Left renal pelvis (tissue), 4 donors: Measurements from ENCODE around the gene PROK1. TPM values are rescaled to one million over a fixed set of nuclear protein-coding genes. Genes with fewer than 3 reads are reported as not detected.
"Not testable (repeated sequence)": the region's sequence is repeated elsewhere in the genome, so short reads cannot be mapped to it uniquely, and the experiment has no call there.

ENCODE experiments used
- DNase-seq, 4 donors: peaks; one replicate each; pipeline ENCODE4 v3.0.0-alpha.2; 2013; ENCODE audit warnings: low read depth in 4 of 4, low spot score in 3 of 4
- polyA plus RNA-seq, 4 donors: library from polyadenylated mRNA; unstranded; fragments of 120-200 nt; gene quantifications; one replicate each; pipeline ENCODE4 v1.2.1, GENCODE V29; 2013; ENCODE audit not compliant: insufficient read length in 4 of 4

The PROK1 gene
- polyA plus RNA-seq, result under 1 TPM in 3 of 4 donors, not detected in 1; 0.11 to 0.96 (median 0.34) TPM

- no peak for DNase-seq
Observed at GRCh38 chr1:110450929-110451328, at the start of gene PROK1. Gene PROK1, plus strand, starts transcription at chr1:110451149. Its CDS starts 68 bp downstream, at chr1:110451217.

- DNase-seq, result no peak
Observed at GRCh38 chr1:110403805-110404204, 47.1 kb upstream of the PROK1 start.

- DNase-seq, result no peak
Observed at GRCh38 chr1:110404401-110404800, 46.5 kb upstream of the PROK1 start.

- not testable (repeated sequence) for DNase-seq
Observed at GRCh38 chr1:110406407-110406806, 44.5 kb upstream of the PROK1 start.

GRCh38 chr1:110407260-110408210 is 43.4 kb upstream of the PROK1 start, which contains the start of gene LAMTOR5:
Gene LAMTOR5, minus strand, starts transcription at chr1:110407694. Its CDS starts 74 bp downstream, at chr1:110407620.
- peak; percentile 82 to 91 (median 91) for DNase-seq

GRCh38 chr1:110408488-110408887 is 42.5 kb upstream of the PROK1 start:
- DNase-seq, result no peak

GRCh38 chr1:110409316-110409715 is 41.6 kb upstream of the PROK1 start:
- no peak for DNase-seq

GRCh38 chr1:110411173-110411735 is 39.7 kb upstream of the PROK1 start:
- DNase-seq, result no peak

GRCh38 chr1:110412576-110412975 is 38.4 kb upstream of the PROK1 start:
- no peak for DNase-seq

- not testable (repeated sequence) for DNase-seq
Observed at GRCh38 chr1:110413045-110413444, 37.9 kb upstream of the PROK1 start.

- DNase-seq, result no peak
Observed at GRCh38 chr1:110418729-110419128, 32.2 kb upstream of the PROK1 start.

GRCh38 chr1:110420023-110420662 is 30.8 kb upstream of the PROK1 start:
- DNase-seq, result no peak

- DNase-seq, result no peak
Observed at GRCh38 chr1:110420874-110421793, 29.8 kb upstream of the PROK1 start.

- no peak for DNase-seq
Observed at GRCh38 chr1:110424699-110425611, 26.0 kb upstream of the PROK1 start.

GRCh38 chr1:110425612-110426152 is 25.3 kb upstream of the PROK1 start:
- DNase-seq, result no peak

- DNase-seq, result no peak
Observed at GRCh38 chr1:110426854-110427253, 24.1 kb upstream of the PROK1 start.

- DNase-seq, result no peak
Observed at GRCh38 chr1:110428946-110429345, 22.0 kb upstream of the PROK1 start.

GRCh38 chr1:110430366-110430765 is 20.6 kb upstream of the PROK1 start:
- DNase-seq, result no peak

GRCh38 chr1:110430901-110431300 is 20.0 kb upstream of the PROK1 start:
- DNase-seq, result no peak
